HG02623 (cell line): Measurements from ENCODE around the gene MOG.

ENCODE experiments used
- ATAC-seq: cut with Tn5 transposase; IDR thresholded peaks from one replicate; pipeline ENCODE4 v1.9.1; 2021; ENCODE audit warnings: moderate library complexity; ENCODE audit not compliant: unreplicated experiment

The MOG gene

GRCh38 chr6:29656798-29657197 is at the start of gene MOG:
MOG (plus strand) TSS chr6:29657092; CDS start chr6:29657210, 118 bp downstream.
- ATAC-seq: no peak

- ATAC-seq: no peak
Measured at GRCh38 chr6:29608131-29608530, 48.8 kb upstream of the MOG start.

- ATAC-seq: no peak
Measured at GRCh38 chr6:29610540-29610939, 46.4 kb upstream of the MOG start.

- no peak for ATAC-seq
Measured at GRCh38 chr6:29611426-29611825, 45.5 kb upstream of the MOG start.

- no peak for ATAC-seq
Measured at GRCh38 chr6:29617782-29618554, 38.9 kb upstream of the MOG start.

- ATAC-seq: no peak
Measured at GRCh38 chr6:29619578-29620160, 37.2 kb upstream of the MOG start.

GRCh38 chr6:29620630-29621029 is 36.3 kb upstream of the MOG start:
- no peak for ATAC-seq

GRCh38 chr6:29624520-29624961 is 32.4 kb upstream of the MOG start:
- ATAC-seq: no peak

GRCh38 chr6:29625337-29625930 is 31.5 kb upstream of the MOG start:
- no peak for ATAC-seq

GRCh38 chr6:29626948-29627754 is 29.7 kb upstream of the MOG start:
- ATAC-seq: no peak

GRCh38 chr6:29627755-29628418 is 29.0 kb upstream of the MOG start:
- no peak for ATAC-seq

- no peak for ATAC-seq
Measured at GRCh38 chr6:29628419-29629281, 28.2 kb upstream of the MOG start.

- no peak for ATAC-seq
Measured at GRCh38 chr6:29629571-29629970, 27.3 kb upstream of the MOG start.

GRCh38 chr6:29630315-29630714 is 26.6 kb upstream of the MOG start:
- ATAC-seq: no peak

- ATAC-seq: no peak
Measured at GRCh38 chr6:29631209-29631810, 25.6 kb upstream of the MOG start.

GRCh38 chr6:29631860-29632731 is 24.8 kb upstream of the MOG start:
- peak; percentile 20 for ATAC-seq

GRCh38 chr6:29632789-29633533 is 23.9 kb upstream of the MOG start, which contains the start of gene GABBR1:
GABBR1 (minus strand) TSS chr6:29633183; CDS start chr6:29632385, 798 bp downstream.
- ATAC-seq: peak; percentile 64

GRCh38 chr6:29633534-29633905 is 23.4 kb upstream of the MOG start:
- ATAC-seq: peak; percentile 14
